ENCODE measurements around the gene COMP. TPM values are rescaled to one million over a fixed set of nuclear protein-coding genes. Genes with fewer than 3 reads are reported as not detected.

Gene COMP
- total RNA-seq, 3 donors from 2014 or later, result 0.12 to 0.95 TPM; not detected in 1

- Histone ChIP-seq H3K9me3 (no peaks in the 10 kb centered on the region), H3K4me1 (ENCODE audit: low read depth) (no peaks in the 10 kb centered on the region), H3K4me3 (no peak overlapping the region), H3K36me3 (ENCODE audit: low read depth) (no peaks in the 10 kb centered on the region)
- intact Hi-C loops (cut with DNase I, micrococcal nuclease), result no loop called here
- DNase-seq, result no peak
- ATAC-seq, result no peak
- TF ChIP-seq, protein P1, sequence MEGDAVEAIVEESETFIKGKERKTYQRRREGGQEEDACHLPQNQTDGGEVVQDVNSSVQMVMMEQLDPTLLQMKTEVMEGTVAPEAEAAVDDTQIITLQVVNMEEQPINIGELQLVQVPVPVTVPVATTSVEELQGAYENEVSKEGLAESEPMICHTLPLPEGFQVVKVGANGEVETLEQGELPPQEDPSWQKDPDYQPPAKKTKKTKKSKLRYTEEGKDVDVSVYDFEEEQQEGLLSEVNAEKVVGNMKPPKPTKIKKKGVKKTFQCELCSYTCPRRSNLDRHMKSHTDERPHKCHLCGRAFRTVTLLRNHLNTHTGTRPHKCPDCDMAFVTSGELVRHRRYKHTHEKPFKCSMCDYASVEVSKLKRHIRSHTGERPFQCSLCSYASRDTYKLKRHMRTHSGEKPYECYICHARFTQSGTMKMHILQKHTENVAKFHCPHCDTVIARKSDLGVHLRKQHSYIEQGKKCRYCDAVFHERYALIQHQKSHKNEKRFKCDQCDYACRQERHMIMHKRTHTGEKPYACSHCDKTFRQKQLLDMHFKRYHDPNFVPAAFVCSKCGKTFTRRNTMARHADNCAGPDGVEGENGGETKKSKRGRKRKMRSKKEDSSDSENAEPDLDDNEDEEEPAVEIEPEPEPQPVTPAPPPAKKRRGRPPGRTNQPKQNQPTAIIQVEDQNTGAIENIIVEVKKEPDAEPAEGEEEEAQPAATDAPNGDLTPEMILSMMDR (IDR thresholded peaks at IDR 0.05), result no peak
Measured at GRCh38 chr19:18777301-18778075, 13.6 kb downstream of the COMP start.

- no peak for ATAC-seq
Measured at GRCh38 chr19:18776736-18777135, 14.4 kb downstream of the COMP start.

DNA sequence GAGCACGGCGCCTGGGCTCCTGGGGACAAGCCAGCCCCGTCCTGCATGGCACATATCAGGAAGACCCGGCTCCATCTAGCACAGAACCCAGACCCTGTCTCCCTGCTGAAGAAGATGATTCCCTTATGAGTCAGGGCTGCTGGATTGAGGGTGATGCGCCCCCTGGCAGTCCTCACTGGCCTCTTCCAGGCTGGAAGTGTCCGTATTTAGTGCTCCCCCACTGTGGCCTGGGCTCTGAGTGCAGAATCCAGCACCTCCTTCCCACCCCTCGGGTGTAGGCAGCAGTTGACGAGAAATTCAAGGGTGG is 14.9 kb downstream of the COMP start:
- DNase-seq (no peak), ATAC-seq (no peak)
- Histone ChIP-seq H3K9me3 (no peaks in the 10 kb centered on the region), H3K36me3 (ENCODE audit: low read depth) (no peaks in the 10 kb centered on the region), H3K4me3 (no peak overlapping the region), H3K4me1 (ENCODE audit: low read depth) (no peaks in the 10 kb centered on the region)
- intact Hi-C loops (cut with DNase I, micrococcal nuclease), result no loop called here
- TF ChIP-seq, protein P1 (IDR thresholded peaks at IDR 0.05), result no peak

More at GRCh38 chr19:18776736-18777135, 14.4 kb downstream of the COMP start:
- H3K9me3 ChIP-seq, result no peaks in the 10 kb centered on the region
- H3K4me1 ChIP-seq (ENCODE audit: low read depth), result no peaks in the 10 kb centered on the region
- H3K4me3 ChIP-seq, result no peak overlapping the region
- no peak for DNase-seq
- H3K36me3 ChIP-seq (ENCODE audit: low read depth), result no peaks in the 10 kb centered on the region
- TF ChIP-seq, protein P1 (IDR thresholded peaks at IDR 0.05), result no peak
- intact Hi-C loops (cut with DNase I, micrococcal nuclease), result no loop called here

GRCh38 chr19:18775586-18776287 is 15.4 kb downstream of the COMP start:
- ATAC-seq, result no peak

GRCh38 chr19:18774782-18775444 is 16.2 kb downstream of the COMP start:
- no peak for DNase-seq

More at GRCh38 chr19:18775586-18776287, 15.4 kb downstream of the COMP start:
- H3K4me3 ChIP-seq, result no peak overlapping the region
- H3K9me3 ChIP-seq, result no peaks in the 10 kb centered on the region
- H3K36me3 ChIP-seq (ENCODE audit: low read depth), result no peaks in the 10 kb centered on the region
- no peaks in the 10 kb centered on the region for H3K4me1 ChIP-seq (ENCODE audit: low read depth)
- no peak for DNase-seq
- intact Hi-C loops (cut with DNase I, micrococcal nuclease), result no loop called here
- TF ChIP-seq, protein P1 (IDR thresholded peaks at IDR 0.05), result no peak

More at GRCh38 chr19:18774782-18775444, 16.2 kb downstream of the COMP start:
- Histone ChIP-seq H3K4me1 (ENCODE audit: low read depth) (no peaks in the 10 kb centered on the region), H3K4me3 (no peak overlapping the region), H3K9me3 (no peaks in the 10 kb centered on the region), H3K36me3 (ENCODE audit: low read depth) (no peaks in the 10 kb centered on the region)
- intact Hi-C loops (cut with DNase I, micrococcal nuclease), result no loop called here
- TF ChIP-seq, protein P1 (IDR thresholded peaks at IDR 0.05), result no peak
- ATAC-seq, result no peak

Data from mucosa of descending colon (tissue), 3 donors.